Hematopoietic multipotent progenitor cell treated with erythropoietin and hydrocortisone succinate and interleukin-3 and kit ligand, for 17 days (in vitro differentiated cells): ENCODE results near the gene PTPN2.
"Not testable (repeated sequence)": the region's sequence is repeated elsewhere in the genome, so short reads cannot be mapped to it uniquely, and the experiment has no call there.

Experiments used
- DNase-seq: peaks from one replicate; pipeline ENCODE4 v3.0.0-alpha.2; 2015; ENCODE audit warnings: low spot score

The PTPN2 gene

DNA sequence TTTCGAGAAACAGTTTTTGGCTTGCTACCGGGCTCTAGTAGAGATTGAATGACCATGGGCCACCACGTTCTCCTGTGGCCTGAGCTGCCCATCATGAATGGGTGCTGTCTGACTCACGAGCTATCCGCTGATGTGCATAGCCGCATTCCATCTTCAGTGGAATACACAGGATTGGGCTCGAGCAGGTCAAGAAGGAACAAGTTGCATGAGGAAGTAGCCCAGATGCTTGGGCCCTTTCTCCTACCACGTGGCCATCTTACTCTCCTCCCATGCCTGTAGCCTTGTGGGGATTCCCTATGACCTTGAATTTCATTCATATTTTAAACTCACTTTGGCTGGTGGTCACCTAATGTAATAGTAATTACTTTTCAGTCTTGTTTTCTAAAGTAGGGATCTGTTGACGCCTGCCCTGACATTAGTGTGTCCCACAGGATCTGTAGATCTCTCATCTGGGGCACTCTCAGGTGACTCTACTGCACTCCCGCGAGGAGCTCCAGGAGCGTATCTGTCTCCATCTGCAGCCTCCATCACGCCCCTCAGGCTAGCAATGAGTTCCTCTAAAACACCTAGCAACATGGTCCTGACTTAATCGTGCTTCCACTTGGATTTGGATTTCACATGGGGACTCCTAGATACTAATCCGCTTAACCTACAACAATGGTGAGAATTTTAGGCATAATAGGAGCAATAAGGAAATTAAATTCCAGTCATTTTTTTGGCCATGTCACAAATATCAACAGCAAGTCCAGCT is 113.4 kb downstream of the PTPN2 start:
- no peak for DNase-seq

DNA sequence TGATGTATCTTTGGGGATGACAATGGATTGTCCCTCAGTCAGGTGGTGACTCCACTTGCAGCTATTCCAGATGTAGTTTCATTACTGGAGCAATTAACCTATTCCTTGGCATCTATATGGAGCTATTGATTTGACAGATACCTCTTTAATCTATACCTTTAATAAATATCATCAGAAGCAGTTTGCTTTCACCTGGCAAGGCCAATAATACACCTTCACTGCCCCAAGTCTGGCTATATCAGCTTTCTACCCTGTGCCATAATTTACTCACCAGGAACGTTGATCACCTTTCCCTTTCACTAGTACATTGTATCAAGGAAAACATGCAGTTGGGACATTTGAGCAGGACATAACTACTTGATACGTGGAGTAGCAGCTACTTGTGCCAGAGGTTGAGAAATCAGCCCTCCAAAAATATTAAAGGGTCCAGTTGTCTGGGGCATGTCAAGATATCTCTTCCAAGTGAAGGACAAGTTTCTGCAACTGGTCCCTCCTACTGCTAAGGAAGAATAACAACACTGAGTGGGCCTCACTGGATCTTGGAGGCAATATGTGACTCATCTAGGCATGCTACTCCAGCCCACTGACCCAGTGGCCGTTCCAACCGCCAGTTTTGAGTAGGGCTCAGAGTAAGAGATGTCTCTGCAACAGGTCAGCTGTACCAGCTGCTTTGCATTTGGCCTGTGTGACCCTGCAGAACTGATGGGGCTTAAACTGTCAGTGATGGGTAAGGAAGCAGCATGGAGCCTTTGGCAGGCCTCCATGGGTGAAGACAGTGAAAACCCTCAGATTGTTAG is 114.2 kb downstream of the PTPN2 start:
- no peak for DNase-seq

DNA sequence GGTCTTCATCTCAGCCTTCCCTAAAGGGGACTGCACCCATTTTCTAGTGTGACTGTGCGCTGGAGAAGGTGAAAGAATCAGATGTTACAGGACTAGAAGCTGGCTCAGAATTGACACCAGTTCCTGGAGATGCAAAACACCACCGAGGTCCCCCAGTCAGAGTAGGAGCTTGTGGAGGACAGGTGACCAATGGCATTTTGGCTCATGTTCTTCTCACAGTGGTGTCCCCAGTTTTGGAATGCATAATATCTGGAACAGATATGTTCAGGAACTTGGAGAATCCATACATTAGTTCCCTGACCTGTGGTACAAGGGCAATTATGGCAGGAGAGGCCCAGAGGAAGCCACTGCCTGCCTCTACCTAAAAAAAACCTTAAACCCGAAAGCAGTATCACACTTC is 114.9 kb downstream of the PTPN2 start:
- no peak for DNase-seq

DNA sequence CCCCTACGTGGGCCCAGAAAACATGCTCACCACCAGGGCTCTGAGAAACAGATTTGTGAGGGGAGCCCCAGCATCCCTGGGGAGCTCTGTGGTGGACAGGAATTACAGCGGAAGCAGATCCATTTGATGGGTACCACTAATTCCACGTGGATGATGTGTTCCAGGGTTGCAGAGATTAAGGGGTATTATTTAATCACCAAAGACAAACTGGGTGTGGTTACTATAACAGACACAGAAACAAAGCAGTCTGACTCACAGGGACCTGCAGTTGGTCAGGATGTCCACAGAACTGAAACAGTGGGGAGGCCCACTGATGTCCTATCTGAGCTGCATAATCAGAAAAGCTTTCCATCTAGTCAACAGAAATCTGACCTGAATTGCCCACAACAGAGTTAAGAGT is 115.4 kb downstream of the PTPN2 start:
- no peak for DNase-seq

DNA sequence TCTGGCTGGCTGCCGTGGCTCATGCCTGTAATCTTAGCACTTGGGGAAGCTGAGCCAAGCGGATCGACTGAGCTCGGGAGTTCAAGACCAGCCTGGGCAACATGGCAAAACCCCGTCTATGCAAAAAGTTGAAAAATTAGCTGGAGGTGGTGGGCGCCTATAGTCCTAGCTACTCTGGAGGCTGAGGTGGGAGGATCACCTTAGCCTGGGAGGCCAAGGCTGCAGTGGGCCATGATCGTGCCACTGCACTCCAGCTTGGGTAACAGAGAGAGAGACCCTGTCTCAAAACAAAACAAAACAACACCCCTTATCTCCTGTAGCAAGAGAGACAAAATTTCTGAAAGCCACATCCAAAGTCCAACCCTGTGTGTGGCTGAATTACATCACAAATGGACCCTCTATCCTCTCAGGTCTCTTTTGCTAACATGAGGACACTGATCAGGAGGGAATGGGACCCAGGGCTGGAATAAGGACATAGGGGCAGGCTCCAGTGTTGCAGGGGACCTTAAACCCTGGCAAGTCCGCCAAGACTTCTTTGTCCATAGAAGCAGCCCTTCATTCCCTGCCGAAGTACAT is 116.4 kb downstream of the PTPN2 start:
- DNase-seq = no peak

DNA sequence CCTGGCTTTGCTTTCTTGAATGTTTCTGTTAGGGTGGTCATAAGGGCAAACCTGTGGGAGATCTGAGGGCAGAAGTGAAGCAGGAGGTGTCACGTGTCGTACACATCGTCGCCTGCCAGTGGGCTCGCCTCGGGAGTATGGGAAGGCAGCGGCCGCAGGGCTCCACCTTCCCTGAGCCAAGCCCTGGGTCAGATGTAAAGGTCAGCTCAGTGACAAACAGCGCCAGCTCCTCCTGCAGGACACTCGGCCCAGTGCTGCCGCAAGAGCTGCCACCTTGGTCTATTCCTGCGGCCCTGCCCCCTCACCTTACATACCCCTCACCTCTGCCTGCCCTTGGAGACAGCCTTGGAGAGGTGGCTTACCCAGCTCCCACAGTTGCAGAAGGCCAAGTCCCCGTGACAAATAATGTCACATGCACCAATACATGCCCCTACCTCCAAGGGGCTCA is 117.0 kb downstream of the PTPN2 start:
- no peak for DNase-seq

DNA sequence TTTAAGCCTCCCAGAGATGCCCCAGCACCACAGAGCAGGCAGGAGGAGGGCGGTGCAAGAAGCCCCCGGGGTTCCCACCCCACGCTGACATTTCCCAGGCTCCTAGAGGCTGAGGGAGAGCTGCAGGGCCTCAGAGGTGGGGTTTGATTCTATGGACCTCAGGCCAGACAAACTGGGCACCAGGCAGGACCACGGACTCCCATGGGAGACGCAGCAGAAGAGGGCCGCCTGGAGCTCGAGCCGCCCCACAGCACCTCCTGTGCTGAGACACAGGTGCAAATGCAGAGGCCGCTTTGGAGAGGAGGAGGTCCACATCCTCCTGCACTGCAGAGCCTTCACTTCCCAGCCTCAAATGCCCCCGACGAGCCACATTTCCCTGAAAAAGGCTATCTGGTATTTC is 118.5 kb downstream of the PTPN2 start:
- DNase-seq = no peak

DNA sequence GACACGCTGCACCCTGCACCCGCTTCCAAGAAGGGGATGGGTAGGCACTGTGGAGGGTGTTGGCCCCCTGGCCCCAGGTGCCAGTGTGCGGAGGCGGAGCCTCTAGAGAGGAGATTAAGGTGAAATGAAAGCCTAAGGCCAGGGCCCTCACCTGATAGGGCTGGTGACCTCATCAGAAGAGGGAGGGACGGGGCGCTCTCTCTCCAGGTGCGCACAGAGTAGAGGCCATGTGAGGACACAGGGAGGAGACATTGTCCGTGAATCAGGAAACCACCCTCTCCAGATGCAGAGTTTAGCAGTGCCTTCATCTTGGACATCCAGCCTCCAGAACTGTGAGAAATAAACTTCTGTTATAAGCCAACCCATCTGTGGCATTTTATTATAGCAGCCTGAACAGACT is 118.9 kb downstream of the PTPN2 start:
- no peak for DNase-seq

DNA sequence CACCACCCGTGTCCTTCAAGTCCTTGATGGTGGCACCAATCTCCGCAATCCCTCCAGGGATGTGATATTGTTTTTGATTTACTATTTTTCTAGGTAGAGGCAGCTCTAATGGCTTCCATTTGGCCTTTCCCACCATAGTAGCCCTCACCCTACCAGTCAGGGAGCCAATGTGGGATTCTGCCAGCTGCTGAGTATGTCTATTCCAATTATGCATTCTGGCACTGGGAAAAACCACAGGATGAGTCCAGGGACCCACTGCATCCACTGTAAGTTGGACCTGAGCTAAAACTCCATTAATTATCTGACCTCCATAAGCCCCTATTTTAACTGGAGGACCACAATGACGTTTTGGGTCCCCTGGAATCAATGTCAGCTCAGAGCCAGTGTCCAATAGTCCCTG is 125.5 kb downstream of the PTPN2 start:
- DNase-seq = not testable (repeated sequence)

DNA sequence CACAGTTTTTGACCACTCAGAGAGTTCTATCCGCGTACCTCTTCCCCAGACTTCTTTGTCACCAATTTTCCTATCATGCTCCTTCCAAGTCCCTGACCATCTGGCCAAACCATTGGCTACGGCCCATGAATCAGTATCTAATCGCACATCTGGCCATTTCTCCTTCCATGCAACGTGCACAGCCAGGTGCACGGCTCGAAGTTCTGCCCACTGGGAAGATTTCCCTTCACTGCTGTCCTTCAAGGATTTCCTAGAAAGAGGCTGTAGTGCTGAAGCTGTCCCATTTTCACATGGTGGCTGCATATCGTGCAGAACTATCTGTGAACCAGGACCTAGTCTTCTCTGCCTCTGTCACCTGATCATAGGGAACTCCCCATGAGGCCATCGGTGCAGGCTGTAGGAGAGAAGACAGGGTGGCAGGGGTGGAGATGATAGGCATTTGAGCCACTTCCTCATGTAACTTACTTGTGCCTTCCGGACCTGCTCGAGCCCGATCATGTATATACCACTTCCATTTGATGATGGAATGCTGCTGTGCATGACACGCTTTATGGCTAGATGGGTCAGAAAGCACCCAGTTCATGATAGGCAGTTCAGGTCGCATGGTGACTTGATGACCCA is 127.3 kb downstream of the PTPN2 start:
- DNase-seq = not testable (repeated sequence)

DNA sequence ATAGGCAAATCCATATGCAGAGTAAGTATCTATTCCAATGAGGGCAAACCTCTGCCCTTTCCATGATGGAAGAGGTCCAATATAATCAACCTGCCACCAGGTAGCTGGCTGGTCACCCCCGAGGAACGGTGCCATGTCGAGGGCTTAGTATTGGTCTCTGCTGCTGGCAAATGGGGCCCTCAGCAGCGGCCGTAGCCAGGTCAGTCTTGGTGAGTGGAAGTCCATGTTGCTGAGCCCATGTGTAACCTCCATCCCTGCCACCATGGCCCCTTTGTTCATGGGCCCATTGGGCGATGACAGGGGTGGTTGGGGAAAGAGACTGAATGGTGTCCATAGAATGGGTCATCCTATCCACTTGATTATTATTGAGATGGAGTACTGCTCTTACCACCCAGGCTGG is 128.4 kb downstream of the PTPN2 start:
- not testable (repeated sequence) for DNase-seq

DNA sequence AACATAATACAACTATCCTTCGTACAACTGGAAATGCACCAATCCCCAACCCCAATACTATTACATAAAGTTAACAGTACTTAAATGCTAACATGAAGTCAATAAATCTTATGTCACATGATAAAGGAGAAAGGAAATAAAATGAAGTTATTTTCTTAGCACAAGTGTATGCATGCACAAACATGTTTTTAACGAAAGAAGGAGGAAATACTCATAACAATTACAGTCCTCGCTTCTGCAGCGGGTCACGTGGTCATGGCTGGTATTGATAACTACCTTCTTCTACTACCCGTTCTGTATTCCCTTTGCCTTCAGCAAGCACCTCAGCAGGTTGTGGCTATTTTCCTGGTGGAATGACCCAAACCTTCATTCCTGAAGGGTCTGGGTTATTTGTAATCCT is 129.5 kb downstream of the PTPN2 start:
- no peak for DNase-seq

DNA sequence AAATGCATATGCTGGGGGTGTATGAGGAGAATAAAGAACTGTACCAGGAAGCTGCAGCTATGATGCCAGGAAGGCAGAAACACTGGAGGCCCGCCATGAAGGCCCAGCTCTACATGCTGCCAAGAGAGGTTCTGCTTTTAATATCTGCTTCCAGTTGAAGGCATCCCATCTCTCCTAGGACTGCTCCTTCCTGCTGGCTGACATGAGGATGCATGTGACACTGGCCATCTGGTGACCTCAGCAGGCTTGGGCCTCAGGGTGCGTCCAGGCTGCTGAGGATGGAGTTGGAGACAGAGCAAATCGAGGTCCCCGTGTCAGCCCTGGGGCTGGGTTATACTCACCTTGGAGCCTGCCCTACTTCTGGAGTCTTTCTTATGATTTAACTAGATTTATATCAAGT is 132.1 kb downstream of the PTPN2 start:
- DNase-seq = no peak

DNA sequence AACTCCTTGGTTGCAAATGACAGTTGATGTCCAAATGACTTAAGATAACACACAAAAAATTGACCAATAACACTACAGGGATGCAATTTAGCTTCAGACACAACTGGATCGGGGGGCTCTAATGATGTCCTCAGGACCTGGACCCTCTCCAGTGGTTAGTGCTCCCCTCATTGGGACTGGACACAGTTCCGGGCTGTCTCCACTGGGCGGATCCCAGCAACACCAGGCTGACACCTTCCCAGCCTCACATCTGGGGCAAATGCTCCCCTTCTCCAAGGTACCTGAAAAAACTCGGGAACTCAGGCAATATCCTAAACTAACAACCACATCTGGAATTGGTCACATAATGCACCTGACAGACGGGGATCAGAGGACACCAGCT is 132.5 kb downstream of the PTPN2 start:
- no peak for DNase-seq

DNA sequence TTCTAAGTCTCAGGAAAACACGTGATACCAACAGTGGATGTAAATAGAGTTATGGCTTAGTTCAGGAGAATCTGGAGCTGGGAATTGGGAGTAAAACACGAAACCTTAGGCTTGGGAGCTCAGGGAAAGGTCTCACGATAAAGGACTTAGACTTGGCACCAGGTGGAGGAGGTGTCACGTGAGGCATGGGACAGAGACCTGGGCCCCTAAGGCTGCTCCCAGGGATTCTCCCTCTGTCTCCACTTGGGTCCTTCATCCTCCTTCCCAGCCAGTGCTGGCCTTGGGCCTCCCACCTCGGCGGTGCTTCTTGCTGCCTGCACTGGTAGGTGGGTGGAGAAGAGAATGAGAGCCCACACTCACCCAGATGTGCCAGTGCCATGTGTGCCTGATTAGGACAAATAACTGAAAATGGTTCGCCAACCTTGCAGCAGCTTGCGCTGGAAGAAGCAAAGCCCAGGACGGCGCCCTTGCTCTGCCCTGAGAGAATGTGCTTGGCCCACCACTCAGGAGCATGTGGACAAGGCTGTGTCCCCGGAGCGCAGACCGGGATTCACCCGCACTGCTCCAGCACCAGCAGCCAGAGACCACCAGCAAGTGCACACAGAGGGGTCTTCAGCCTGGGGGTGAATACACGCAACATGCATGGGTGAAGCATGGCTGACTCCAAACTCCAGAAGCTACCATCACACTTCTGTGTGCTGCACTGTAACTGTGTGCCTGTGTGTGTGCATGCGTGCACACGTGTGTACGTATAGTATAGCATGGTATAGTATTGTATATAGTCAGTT is 133.1 kb downstream of the PTPN2 start:
- no peak for DNase-seq

DNA sequence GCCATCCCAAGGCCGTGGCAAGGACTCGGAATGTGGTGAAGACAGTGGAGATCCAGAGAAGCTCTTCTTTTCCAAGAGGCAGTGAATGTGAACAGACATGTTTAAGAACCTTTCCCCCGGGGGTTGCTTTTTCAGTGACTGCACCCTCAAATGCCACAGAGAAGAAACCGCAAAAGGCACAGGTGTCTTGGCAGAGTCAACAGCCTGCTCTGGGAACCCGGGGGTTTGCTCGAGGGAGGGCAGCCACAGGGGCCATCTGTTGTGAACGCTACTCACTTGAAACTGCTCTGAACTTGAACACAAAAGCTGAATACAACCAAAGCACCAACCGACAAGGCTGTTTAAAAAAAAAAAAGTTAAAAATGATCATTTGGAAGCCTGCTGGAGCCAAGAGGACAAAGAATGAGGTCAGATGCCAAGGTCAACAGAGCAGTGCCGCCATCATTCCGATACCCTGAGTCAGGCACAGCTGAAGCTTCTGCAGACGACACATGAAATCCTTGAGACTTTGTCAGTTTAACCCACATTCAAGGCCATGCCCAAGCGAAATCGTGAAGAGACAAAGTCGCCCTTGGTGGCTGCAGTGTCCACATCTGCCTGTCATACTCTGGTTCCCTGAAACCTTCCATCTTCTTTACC is 133.8 kb downstream of the PTPN2 start:
- DNase-seq = no peak

DNA sequence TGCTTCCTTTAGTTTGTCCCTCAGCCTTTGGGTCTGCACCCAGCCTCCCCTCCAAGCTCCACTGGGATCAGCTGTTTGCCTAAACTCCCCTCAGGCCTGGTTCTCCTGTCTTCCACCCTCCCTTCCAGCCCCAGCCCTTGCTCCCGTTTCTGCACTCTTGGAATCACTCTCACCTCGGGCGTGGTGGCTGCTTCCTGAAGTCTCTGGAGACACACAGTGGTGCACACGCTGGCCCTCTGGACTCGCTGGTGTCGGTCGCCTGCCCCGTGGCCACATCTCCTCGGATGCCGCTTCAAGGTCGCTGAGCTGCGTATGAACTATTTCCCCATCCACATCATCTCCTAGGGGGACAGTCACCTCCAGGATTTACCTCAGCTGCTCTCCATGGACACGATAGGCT is 134.9 kb downstream of the PTPN2 start:
- no peak for DNase-seq

DNA sequence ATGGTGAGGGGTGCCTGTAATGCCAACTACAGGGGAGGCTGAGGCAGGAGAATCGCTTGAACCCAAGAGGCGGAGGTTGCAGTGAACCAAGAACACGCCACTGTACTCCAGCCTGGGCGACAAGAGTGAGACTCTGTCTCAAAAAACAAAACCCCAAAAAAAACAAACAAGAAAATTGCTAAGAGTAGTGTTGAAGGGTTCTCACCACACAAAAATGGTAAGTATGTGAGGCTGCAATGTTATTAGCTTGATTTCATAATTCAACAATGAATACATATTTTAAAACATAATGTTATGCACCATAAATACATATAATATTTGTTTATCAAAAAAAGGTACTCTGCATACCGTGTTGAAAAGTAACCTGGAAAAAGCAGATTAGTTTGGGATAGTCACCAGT is 135.4 kb downstream of the PTPN2 start:
- DNase-seq = no peak

DNA sequence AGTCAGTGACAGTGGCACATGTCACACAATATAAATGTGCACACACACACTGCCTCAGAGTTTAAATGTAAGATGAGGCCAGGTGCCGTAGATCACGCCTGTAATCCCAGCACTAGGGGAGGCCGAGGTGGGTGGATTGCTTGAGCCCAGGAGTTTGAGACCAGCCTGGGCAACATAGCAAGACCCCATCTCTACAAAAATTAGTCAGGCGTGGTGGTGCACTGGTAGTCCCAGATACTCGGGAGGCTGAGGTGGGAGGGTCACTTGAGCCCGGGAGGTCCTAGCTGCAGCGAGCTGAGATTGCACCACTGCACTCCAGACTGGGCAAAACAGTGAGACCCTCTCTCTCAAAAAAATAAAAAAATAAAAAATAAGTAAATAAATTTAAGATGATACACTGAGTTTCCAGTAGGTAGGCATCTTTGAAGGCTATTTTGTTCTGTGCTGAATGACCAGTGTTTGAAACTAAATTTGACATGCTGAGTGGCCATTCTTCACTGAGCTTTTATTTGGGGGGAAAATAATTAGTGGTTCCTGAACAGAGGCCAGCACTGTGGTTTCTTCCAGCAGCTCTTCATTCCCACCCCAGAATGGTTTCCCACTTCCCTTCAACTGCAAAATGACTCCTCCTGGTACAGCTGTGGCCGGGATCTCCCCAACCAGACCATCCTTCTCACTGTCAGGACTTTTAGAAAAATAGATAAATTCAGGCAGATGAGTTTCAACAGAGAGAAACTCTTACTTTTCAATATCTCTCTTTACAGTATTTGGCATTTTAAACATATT is 136.3 kb downstream of the PTPN2 start:
- no peak for DNase-seq

DNA sequence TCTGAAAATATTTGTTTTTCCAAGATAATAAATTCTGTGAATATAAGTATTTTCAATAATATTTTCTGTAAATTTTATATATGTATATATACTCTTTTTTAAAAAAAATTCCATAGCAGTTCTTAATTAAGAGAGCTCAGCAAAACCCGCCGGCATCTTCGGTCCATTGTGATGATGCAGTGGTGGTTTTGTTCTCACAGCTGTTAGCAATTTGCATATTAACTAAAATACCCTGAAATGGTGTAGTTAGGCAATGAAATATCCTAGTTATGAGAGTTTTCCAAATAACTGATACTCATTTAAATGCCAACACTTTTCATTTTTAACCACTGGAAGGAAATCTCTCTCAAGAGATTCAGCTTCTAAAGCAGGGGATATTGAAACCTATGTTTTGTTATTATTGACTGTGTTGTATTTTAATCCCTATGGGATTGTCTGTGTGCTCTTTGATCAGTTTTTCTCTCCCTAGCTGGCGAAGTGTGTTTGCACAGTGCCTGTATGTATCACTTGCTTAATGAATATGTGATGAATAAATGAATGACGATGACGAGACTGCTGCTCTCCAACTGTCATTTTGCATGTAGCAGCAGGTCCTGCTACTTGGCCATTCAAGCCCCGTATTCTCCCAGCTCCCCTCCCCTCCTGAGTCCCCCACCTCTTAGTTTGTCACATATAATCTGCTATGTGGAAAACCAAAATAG is 138.8 kb downstream of the PTPN2 start:
- no peak for DNase-seq
